ENCODE results near the gene APOA4.
"Not testable (repeated sequence)": the region's sequence is repeated elsewhere in the genome, so short reads cannot be mapped to it uniquely, and the experiment has no call there.

Gene APOA4

GRCh38 chr11:116828632-116829524 lies 5.8 kb upstream of the APOA4 start:
- DNase-seq, result no peak

GRCh38 chr11:116827461-116827860 lies 4.4 kb upstream of the APOA4 start:
- no peak for DNase-seq

GRCh38 chr11:116826751-116827431 lies 3.8 kb upstream of the APOA4 start:
- DNase-seq, result no peak

- DNase-seq, result no peak
These were observed 3.0 kb upstream of the APOA4 start for GRCh38 chr11:116825854-116826750.

GRCh38 chr11:116825434-116825833 lies 2.3 kb upstream of the APOA4 start:
- no peak for DNase-seq

GRCh38 chr11:116822575-116822974 lies 529 bp downstream of the APOA4 start:
- no peak for DNase-seq

GRCh38 chr11:116821050-116821918 lies 1.8 kb downstream of the APOA4 start:
- DNase-seq, result no peak

GRCh38 chr11:116819049-116819448 lies 4.1 kb downstream of the APOA4 start:
- DNase-seq, result no peak

- DNase-seq, result no peak
These were observed 8.6 kb downstream of the APOA4 start for GRCh38 chr11:116814502-116814901.

GRCh38 chr11:116813781-116814471 lies 9.2 kb downstream of the APOA4 start:
- no peak for DNase-seq

- DNase-seq, result no peak
These were observed 9.9 kb downstream of the APOA4 start for GRCh38 chr11:116813170-116813569.

GRCh38 chr11:116812109-116812508 lies 11.0 kb downstream of the APOA4 start:
- no peak for DNase-seq

- DNase-seq, result no peak
These were observed 11.9 kb downstream of the APOA4 start for GRCh38 chr11:116811194-116811593.

GRCh38 chr11:116808262-116809175 lies 14.6 kb downstream of the APOA4 start:
- no peak for DNase-seq

GRCh38 chr11:116807601-116808261 lies 15.4 kb downstream of the APOA4 start:
- no peak for DNase-seq

- DNase-seq, result no peak
These were observed 19.1 kb downstream of the APOA4 start for GRCh38 chr11:116804001-116804400.

GRCh38 chr11:116801662-116802061 lies 21.4 kb downstream of the APOA4 start:
- DNase-seq, result not testable (repeated sequence)

- DNase-seq, result no peak
These were observed 22.5 kb downstream of the APOA4 start for GRCh38 chr11:116800610-116801009.

- no peak for DNase-seq
These were observed 24.7 kb downstream of the APOA4 start for GRCh38 chr11:116798368-116798767.

GRCh38 chr11:116797816-116798215 lies 25.3 kb downstream of the APOA4 start:
- no peak for DNase-seq

All from activated CD4-positive, alpha-beta T cell treated with anti-CD3 and anti-CD28 coated beads for 48 hours (primary cell).